Endothelial cell of umbilical vein (primary cell): ENCODE data around the gene CMSS1.

ENCODE experiments used
- EZH2 ChIP-seq: IDR thresholded peaks from 2 replicates; pipeline ENCODE4 v1.6.1; 2012; ENCODE audit warnings: borderline replicate concordance, low read depth, mild to moderate bottlenecking, moderate library complexity, low read length, inconsistent platforms; ENCODE audit not compliant: severe bottlenecking
- POLR2A ChIP-seq: IDR thresholded peaks from 2 replicates; pipeline ENCODE4 v1.6.1; 2012; ENCODE audit warnings: low read depth, mild to moderate bottlenecking, control low read depth, low read length
- POLR2AphosphoS5 ChIP-seq: IDR thresholded peaks from 2 replicates; pipeline ENCODE4 v1.6.1; 2012; ENCODE audit warnings: low read depth, mild to moderate bottlenecking, control low read depth, low read length, moderate library complexity; ENCODE audit not compliant: insufficient read depth
- TF ChIP-seq, protein P1 (sequence below), 2 donors: IDR thresholded peaks; 1 replicate in 1 of 2; 2 replicates in 1 of 2; pipeline ENCODE4 v1.5.1; 2011; ENCODE audit warnings: low read length in 2 of 2, mild to moderate bottlenecking in 2 of 2, moderate library complexity in 2 of 2, control low read depth in 1 of 2, inconsistent platforms in 1 of 2, low read depth in 1 of 2; ENCODE audit not compliant: insufficient read depth in 1 of 2; ENCODE audit errors: extremely low read depth in 1 of 2

DNA sequence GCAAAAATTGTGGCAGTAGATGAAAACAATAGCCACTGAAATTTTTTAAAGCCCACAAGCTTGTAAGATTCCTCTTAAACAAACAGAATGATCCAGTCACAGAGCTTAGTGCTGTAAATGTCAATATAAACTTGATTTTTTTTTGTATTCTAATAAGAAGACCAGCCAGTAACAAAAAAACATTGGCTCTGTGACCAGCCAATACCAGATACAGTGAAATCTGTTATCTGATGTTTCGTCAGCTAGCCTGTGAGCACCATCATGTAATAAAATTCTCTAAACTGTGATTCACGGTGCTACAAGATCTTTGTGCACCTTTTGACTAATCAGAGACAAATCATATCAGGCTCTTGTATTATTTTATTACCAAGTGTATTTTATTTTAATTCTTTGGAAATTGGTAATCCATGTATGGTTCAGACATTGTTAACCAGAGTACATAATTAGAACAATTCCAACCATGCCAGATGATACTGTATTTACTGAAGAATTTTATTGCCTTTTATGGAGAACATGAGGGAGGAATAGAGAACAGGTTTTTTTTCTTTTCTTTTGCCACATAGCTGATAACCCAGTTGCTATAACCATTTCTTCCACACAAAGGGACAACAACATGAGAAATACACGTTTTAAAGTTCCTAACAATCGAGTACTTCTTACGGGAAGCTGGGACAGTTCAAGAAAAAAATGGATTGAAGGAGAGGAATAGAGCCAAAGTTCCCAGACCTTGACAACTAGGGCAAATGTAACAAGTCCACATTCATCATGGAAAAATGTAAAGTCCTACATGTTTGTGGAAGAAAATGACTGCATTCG is 224.7 kb downstream of the CMSS1 start:
- TF ChIP-seq POLR2A (no peak), EZH2 (no peak), POLR2AphosphoS5 (no peak)
- TF ChIP-seq, protein P1, sequence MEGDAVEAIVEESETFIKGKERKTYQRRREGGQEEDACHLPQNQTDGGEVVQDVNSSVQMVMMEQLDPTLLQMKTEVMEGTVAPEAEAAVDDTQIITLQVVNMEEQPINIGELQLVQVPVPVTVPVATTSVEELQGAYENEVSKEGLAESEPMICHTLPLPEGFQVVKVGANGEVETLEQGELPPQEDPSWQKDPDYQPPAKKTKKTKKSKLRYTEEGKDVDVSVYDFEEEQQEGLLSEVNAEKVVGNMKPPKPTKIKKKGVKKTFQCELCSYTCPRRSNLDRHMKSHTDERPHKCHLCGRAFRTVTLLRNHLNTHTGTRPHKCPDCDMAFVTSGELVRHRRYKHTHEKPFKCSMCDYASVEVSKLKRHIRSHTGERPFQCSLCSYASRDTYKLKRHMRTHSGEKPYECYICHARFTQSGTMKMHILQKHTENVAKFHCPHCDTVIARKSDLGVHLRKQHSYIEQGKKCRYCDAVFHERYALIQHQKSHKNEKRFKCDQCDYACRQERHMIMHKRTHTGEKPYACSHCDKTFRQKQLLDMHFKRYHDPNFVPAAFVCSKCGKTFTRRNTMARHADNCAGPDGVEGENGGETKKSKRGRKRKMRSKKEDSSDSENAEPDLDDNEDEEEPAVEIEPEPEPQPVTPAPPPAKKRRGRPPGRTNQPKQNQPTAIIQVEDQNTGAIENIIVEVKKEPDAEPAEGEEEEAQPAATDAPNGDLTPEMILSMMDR (IDR thresholded peaks at IDR 0.05; ENCODE audit: extremely low read depth in 1 of 2, insufficient read depth in 1 of 2, low read depth in 1 of 2, low read length in 2 of 2) = no peak
